NCI-H345 treated with DMSO at 0.1 percent for 48 hours (cell line): ENCODE data around the gene CPNE5.

Experiments
- DNase-seq: peaks from one replicate; lab custom pipeline; 2025; ENCODE audit not compliant: unreplicated experiment; lab: John Stamatoyannopoulos, UW

CPNE5 gene

GRCh38 chr6:36836111-36837021 lies 2.9 kb downstream of the CPNE5 start:
- peak; percentile 24 for DNase-seq

DNA sequence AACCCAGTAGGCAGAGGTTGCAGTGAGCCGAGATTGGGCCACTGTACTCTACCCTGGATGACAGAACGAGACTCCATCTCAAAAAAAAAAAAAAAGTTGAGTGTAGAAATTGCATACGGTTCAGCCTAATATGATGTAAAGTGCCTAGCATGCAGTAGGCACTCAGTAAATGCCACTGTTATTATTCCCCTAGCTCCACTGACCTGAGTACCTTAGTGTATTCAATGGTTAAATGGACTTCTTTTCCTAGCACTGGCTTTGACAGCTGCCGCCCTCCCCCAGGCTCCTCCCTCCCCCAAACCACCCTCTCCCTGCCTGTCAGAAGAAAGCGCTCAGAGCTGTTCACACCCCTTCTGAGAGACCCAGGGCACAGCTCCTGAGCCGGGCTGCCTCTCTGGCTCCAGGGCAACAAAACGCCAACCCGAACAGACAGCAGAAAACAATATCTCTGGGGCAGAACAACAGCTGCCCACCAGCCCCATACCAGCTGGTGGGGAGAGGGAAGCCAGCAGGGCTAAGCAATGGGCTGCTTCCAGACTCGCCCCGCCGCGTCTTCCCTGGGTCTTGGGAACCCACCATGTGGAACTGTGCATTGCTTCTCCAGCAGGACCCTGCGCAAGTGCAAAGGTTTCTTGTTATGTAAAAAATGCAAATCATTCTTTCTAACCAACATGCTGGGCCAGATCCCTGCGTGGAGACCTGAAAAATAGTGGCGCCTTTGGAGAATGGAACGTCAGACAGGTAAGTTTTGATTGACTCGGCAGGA lies 4.5 kb downstream of the CPNE5 start:
- no peak for DNase-seq

GRCh38 chr6:36833182-36833789 lies 6.0 kb downstream of the CPNE5 start:
- DNase-seq: no peak

DNA sequence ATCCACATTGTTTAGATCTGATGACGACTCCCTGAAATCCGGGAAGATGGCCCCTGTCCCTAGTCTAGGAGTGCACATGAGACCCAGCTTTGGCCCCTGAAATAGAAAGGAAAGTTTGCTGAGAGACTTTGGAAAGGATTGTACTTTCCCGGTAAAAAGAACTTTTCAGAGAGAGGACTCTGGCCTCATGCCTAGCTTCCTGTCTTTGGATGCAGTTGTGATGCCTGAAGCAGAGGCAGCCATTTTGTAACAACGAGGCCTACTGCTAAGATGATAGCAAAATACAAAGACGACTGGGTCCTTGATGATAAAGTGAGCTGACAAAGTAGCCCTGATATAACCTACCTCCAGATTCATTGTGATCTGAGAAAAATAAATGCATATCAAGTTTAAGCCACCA lies 6.9 kb downstream of the CPNE5 start:
- no peak for DNase-seq

DNA sequence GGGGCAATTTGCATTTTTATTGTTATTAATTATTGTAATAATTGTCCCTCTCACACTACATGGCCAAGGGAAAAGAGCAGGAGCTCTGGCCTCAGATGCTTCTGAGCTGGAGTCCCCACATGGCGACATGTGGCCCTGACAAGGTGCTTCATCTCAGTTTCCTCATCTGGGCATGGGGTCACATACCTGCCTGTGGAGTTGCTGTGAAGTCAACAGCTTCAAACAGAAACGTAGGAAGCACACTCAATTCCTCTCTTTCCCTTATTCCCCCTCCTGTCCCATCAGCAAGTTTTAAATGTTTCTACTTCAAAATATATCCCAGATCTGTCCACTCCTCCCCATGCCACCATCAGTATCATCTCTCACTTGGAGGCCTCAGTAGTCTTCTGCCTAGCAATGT lies 8.7 kb downstream of the CPNE5 start:
- no peak for DNase-seq

- DNase-seq: no peak
These were observed 9.2 kb downstream of the CPNE5 start for GRCh38 chr6:36829919-36830544.

GRCh38 chr6:36827261-36828079 lies 11.8 kb downstream of the CPNE5 start:
- no peak for DNase-seq

DNA sequence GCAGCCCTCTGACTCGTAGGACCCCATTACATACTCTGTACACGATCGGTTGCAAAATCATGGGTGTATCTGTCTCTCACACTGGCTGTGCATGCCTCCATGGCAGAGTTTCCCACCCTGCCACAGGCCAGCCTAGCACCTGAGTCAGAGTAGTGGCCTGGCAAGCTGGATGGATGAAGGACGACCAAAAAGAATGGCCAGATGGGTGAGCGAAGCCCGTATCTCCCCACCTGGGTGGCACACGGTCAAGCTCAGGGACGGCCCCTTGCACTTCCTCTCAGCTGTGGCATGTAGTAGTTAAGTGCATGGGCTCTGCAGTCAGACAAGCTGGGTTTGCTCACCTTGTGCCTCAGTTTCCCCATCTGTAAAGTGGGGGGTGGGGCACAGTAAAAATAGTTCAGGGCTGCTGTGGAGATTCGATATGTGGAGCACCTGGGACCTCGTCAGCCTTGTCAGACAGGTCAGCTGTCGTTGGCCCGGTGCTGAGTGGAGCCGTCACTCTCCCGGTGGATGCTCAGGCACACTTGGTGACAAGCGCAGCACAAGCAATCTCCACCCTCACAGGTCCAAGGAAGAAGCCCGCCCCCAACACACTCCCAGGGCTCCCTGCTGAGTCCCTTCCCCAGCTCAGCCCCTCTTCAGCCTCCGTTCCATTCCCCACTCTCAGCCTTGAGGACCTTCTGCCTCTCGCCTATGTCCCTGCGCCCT lies 12.6 kb downstream of the CPNE5 start:
- no peak for DNase-seq

DNA sequence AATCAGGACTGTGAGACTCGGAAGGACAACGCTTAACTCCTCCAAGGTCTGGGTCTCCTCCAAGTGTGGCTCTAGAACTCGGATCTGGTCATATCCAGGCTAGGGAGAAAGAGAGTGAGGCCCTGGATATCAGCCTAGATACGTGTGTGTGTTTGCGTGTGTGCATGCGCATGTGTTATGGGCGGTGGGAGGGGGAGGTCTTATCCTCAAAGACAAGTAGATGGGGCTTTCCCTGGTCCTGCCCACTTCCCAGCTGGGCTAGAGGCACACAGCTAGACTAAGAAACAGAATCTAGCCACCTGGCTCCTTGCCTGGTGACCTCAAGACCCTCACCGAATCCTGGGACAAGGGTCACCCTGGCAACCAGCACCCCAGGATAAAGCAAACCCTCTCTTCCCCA lies 13.2 kb downstream of the CPNE5 start:
- no peak for DNase-seq

DNA sequence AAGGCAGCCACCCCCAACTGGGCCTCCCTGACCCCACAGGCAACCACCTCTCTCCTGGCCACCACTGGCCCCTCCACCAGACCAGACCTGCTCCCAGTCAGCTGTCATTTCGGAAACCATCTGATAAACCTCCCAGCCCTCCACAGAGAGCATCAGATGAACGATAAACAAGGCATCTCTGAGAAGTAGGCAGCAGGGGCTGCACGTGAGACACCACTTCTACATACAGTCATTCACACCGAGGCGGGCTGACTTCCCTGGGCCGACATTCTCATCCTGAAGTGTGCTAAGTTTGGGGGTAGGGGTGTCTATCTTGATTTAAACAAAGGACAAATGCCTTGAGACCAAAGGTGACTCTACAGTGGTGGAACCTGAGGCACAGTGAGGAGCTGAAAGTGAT lies 13.8 kb downstream of the CPNE5 start:
- DNase-seq: no peak

DNA sequence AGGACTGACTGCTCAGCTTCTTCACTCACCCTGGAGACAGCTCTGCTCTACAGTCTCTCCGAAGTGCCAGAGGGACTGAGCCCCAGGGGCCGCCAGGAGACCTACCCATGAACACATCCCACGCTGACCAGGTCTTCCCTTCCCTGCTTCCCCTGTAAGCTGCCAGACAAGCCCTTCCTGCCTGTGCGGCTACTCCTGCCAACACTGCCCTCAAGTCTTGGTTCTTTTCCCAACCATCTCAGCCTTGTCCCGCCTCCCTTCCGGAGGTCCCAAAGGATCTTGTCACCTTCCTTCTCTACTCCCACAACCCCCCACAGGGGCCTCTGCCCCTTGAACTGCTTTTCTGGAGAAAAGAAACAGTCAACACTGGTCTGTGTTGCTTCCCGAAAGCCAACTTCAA lies 15.0 kb downstream of the CPNE5 start:
- DNase-seq: no peak

DNA sequence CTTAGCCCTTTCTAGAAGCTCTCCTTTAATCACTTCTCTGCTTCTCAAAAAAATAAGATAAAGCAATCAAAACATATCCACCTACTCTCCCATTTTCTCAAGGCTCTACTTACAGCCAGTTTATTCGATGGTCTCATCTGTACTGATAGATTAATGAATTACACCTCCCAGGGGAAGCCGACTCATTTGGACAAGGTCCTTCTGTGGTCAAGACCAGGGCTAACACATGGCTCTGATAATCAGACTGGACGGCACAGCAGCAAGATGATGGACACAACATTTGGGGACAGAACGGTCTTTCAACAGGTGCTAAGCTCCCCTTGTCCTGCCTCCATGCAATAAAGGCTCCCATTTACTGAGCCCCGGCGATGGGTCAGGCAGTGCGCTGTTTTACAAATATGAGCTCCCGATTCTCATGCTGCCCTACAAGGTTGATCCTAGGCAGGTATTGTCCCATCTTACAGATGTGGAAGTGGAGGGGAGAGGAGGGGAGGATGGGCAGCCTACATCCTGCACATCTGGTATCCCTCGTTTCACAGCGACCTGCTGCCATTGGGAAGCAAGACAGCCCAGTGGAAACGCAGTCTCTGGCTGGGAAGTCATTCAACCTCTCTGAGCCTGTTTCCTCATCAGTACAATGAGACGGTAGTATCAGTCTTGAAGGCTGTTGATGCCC lies 15.7 kb downstream of the CPNE5 start:
- DNase-seq: no peak

DNA sequence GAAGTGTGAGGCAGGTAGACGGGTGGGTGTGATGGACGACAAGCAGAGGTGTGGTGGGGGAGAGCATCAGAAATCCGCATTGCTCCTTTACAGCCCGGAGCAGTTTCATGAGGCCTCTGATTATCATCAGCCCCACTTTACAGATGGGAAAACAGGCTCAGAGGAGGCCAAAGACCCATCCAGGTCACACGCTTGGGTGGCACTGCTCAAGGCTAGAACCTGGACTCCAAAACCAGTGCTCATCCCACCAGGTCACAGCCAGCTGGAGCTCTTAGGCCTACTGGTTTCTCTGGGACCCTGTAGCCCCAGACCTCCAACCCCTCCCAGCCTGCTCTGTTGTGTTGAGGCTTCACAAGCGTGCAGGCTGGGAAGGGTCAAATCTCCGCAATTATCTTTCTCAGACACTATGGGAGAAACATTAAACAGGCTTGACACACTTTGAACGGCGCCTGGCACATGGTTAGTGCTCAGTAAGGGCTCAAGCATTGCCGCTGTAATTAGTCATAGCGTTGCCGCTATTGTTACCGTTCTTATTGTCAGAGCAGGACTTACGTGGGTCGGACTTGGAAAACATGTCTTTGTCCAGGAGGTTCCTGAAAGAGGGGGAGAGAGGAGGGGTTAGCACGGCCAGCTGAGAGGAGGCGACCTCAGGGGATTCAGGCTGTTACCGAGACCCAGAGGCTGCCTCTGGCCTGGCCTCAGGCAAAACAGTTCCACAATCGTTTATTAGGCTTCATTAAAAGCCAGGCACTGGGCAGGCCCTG lies 16.6 kb downstream of the CPNE5 start:
- DNase-seq: no peak

DNA sequence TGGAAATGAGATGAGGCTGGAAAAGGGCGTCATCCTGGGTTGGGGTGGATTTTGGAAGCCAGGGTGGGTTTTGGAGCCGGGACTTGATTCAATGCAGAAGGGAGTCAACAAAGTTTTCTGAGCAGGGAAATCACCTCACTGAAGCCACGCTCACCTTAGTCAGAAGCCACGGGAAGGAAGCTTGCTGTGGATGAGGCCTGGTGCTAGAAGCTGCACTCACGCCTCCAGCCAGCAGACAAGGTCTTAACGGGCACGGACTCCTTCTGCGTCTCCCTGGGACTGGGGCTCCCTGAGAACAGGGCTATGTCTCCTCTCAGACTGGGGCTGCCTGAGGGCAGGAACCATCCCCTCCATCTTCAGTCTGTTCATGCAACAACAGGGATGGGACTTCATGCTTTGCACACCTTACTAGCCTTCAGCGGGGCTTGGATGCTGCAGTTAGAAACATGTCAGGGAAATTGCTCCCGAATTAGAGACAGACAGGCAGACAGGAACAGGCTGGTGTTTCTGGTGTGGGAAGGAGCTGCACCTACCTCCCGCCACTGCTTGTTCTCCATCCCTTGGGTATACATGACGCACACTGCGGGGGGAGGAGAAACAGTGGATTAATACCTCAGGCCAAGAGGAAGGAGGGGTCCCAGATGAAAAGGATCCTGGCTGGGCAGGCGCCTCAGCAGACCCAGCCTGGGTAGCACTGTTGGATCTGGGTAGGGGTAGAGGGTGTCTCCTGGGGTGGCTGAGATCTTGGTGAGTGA lies 17.5 kb downstream of the CPNE5 start:
- DNase-seq: no peak

DNA sequence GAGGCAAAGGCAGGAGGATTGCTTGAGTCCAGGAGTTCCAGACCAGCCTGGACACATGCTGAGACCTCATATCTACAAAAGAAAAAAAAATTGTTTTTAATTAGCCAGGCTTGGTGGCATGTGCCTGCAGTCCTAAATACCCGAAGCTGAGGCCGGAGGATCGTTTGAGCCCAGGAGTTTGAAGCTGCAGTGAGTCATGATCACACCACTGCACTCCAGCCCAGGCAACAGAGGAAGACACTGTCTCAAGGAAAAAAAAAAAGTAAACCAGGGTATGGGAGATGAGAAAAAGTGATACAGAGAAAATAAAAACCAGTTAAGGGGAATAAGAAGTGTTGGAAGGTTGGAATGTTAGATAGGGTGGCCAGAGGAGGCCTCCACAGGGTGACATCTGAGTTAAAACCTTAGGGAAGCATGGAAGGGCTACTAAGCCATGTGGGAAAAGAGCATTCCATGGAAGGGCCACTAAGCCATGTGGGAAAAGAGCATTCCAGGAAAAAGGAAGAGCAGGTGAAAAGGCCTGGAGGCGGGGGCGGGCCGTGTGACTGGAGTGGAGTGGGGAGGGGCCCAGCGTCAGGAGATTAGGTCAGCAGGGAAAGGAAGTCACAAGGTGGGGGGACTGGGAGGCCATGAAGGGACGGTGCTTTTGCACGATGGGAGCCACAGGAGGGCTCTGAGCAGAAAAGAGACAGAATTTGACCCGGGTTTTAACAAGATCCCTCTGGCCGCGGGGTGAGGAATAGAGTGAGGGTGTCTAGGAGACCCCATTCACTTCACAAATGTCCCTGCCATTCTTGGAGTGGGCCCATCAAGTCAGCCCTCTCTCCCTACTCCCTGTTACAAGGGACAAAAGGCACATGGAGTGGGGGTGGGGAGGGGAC lies 18.3 kb downstream of the CPNE5 start:
- no peak for DNase-seq

GRCh38 chr6:36818756-36819155 lies 20.5 kb downstream of the CPNE5 start:
- no peak for DNase-seq

GRCh38 chr6:36817847-36818246 lies 21.4 kb downstream of the CPNE5 start:
- DNase-seq: no peak
